Measurements from ENCODE around the gene KCNN3. TPM values are rescaled to one million over a fixed set of nuclear protein-coding genes. Genes with fewer than 3 reads are reported as not detected.

Gene KCNN3
- total RNA-seq, 2 donors from 2014 or later = 1.9 to 2.0 TPM

DNA sequence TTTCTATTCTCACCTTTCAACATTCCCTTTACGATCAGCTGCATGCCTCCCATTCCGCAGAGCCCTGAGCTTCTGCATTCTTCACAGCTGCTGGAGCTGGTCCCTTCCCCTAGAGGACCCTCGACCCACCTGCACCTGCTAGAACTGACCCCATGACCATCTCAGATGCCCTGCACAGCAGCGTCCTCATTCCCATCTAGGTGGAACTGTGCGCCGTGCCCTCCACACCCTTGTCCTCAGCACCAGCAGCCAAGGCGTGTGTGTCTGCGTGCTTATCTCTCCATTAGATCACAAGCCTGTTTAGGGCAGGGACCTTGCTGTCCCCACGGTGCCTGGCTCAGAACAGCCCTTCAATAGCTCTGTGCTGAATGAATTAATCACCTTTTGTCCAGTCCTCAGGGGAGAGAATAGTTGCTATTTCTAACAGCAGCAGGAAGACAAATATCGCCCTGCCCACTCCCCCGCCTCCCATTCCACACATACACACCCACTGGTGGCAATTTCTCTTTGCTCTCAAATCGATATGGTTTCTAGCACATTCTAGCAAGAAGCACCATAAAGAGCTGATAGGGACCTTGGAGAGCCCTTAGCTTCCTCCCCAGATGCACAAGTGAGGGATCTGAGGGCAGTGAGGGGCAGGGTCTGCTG, 61.7 kb downstream of the KCNN3 start:
- intact Hi-C loops (cut with DNase I) = no loop called here

DNA sequence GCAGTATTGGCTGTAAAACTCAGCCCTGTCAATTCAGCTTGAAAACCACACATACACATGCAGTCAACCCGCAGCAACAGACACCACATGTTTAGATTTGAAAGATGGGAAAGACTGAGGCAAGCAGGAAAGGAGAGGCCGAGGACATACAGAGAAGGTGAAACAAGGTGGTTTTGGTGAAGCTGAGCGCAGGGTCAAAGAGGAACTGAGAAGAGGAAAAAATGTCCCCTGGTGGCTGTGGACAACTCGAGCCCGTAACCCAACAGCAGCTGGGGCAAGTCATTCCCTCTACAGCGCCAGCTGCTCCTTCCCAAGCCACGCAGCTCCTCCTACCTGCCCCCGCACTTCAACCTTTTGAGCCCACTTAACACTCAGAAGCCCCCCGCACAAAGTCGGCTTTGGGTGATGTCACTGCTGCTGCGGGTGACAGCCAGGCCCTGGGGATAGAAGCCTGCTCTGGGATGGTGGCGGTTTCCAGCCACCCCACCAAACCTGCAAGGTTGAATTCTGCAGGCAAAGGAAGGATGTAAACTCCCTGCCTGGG, 63.0 kb downstream of the KCNN3 start:
- no peak for DNase-seq (ENCODE audit: low spot score)
- intact Hi-C loops (cut with DNase I) = no loop called here

More for the DNA sequence above, 61.7 kb downstream of the KCNN3 start:
- no peak for DNase-seq (ENCODE audit: low spot score)

DNA sequence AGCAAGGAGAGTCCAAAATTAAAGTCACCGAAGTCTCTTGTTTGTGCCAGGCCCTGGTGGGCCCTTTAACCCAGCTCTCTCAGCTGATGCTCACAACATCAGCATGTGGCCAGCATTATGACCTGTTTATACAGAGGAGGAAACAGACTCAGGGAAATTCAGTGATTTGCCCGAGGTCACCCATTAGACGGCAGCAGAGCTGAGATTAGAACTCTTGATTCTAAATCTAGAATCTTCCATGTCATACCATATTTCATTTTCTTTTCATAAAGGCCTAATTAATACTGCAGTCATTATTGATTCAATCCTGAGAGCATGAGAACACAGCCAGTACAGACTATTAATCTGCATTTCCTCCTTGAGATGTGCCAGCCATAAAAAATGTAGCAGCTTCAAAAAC, 63.7 kb downstream of the KCNN3 start:
- DNase-seq (ENCODE audit: low spot score) = no peak
- intact Hi-C loops (cut with DNase I) = no loop called here

- DNase-seq (ENCODE audit: low spot score) = no peak
- intact Hi-C loops (cut with DNase I) = no loop called here
Measured at GRCh38 chr1:154802982-154803920, 66.8 kb downstream of the KCNN3 start.

- intact Hi-C loops (cut with DNase I) = no loop called here
- no peak for DNase-seq (ENCODE audit: low spot score)
Measured at GRCh38 chr1:154802336-154802969, 67.6 kb downstream of the KCNN3 start.

GRCh38 chr1:154801234-154802011, 68.7 kb downstream of the KCNN3 start:
- DNase-seq (ENCODE audit: low spot score) = no peak
- intact Hi-C loops (cut with DNase I) = no loop called here

DNA sequence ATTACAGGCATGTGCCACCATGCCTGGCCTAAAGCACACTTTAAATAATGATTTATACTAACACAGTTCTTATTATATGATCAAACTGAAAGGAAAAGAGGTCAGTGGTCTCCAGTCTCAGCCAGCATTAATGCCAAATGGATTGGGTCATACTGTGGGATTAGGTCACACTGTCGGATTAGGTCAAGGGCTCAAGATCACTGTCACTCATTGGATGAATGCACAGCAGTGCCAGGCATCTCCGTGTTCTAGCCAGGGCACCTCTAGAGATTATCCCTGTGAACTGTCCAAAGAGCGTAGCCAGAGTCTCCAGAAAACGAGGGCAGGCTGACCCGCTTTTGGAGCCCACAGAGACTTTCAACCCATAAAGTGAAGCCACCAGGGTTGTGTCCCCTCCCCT, 70.9 kb downstream of the KCNN3 start:
- intact Hi-C loops (cut with DNase I) = no loop called here
- no peak for DNase-seq (ENCODE audit: low spot score)

DNA sequence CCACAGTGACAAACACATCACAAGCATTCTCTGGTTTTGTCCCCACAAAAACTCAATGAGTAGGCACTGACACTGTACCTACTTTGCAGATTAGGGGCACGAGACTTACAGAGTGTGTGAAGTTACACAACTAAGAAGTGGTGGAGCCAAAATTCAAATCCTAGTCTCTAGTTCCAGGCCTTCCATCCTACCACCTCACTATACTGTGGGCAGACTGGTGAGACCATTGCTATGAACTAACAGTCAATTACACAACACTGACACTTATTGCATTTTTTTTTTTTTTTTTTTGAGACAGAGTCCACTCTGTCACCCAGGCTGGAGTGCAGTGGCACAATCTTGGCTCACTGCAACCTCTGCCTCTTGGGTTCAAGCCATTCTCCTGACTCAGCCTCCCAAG, 71.4 kb downstream of the KCNN3 start:
- no peak for DNase-seq (ENCODE audit: low spot score)
- intact Hi-C loops (cut with DNase I) = no loop called here

- intact Hi-C loops (cut with DNase I) = no loop called here
- DNase-seq (ENCODE audit: low spot score) = no peak
Measured at GRCh38 chr1:154797175-154797574, 72.9 kb downstream of the KCNN3 start.

GRCh38 chr1:154796303-154796892, 73.7 kb downstream of the KCNN3 start:
- no peak for DNase-seq (ENCODE audit: low spot score)
- intact Hi-C loops (cut with DNase I) = no loop called here

- no peak for DNase-seq (ENCODE audit: low spot score)
Measured at GRCh38 chr1:154794608-154795007, 75.5 kb downstream of the KCNN3 start.

DNA sequence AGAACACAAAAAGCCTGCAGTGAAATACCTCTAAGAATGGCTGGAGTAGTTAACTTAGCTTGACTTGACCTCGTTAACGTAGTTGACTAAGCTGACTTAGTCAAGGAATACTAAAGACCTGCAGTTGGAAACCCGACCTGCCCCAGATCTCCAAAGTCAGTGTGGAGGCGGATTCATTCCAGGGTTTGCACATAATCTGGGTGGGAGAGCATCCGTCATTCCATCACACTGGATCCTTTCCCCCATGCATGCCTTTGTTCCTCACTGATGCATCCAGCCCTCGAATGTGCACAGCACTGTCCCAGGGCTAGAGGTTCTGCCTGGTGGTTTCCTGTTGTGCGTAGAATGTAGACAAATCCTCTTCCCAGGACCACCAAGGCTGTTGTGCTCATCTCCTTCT, 76.4 kb downstream of the KCNN3 start:
- DNase-seq (ENCODE audit: low spot score) = no peak
- intact Hi-C loops (cut with DNase I) = no loop called here

More at GRCh38 chr1:154794608-154795007, 75.5 kb downstream of the KCNN3 start:
- intact Hi-C loops (cut with DNase I) = no loop called here

GRCh38 chr1:154792899-154793298, 77.2 kb downstream of the KCNN3 start:
- intact Hi-C loops (cut with DNase I) = no loop called here
- no peak for DNase-seq (ENCODE audit: low spot score)

GRCh38 chr1:154791292-154792166, 78.6 kb downstream of the KCNN3 start:
- intact Hi-C loops (cut with DNase I) = no loop called here
- DNase-seq (ENCODE audit: low spot score) = no peak

DNA sequence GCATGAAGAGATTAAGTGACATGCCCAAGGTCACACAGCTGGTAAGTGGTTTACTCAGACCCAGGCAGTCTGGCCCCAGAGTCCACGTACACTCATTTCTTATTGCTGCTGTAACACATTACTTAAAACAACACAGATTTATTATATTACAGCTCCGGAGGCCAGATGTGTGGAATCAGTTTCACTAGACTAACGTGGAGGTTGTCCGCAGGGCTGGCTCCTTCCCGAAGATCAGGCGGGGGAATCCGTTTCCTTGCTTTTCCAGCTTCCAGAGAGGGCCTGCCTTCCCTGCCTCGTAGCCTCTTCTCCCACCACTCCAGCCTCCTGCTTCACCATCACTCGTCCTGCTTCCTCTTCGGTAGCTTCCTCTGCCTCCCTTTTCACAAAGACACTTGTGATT, 81.2 kb downstream of the KCNN3 start:
- intact Hi-C loops (cut with DNase I) = no loop called here
- DNase-seq (ENCODE audit: low spot score) = no peak

DNA sequence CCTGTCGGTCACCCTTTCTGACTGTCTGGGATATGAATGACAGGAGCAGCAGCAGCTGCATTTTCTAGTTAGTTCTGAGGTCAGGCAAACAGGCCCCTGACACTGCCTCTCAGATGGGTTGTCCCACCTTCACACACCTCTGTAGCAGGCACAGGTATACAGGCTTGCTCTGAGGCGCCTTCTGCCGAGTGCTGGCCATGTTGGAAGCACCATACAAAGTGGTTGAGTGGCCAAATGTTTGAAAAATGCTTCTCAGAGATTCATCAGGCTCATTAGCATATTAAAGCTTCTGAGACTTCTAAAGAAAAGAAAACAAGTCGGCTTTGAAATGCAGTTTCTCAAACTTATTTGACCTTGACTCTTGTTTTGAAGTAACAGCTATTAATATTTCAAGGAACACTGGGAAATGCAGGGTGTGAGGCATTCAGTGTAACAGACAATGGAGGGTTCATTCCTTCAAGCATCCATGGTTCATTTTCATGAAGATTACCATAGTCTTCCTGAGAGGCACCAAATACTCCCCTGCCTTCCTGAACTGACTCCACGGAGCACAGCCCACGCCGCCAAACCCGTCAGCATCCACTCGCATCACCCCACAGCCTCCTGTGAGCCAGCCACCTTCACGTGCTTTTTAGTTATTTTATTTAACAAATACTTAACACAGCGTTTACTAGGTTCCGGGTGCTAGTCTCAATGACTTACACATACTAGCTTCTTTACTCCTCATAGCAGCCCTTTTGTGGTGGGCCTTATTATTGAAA, 81.8 kb downstream of the KCNN3 start:
- intact Hi-C loops (cut with DNase I) = no loop called here
- no peak for DNase-seq (ENCODE audit: low spot score)
